HL-60 (cell line): ENCODE results near the gene GPR137.
"Not testable (repeated sequence)": the region's sequence is repeated elsewhere in the genome, so short reads cannot be mapped to it uniquely, and the experiment has no call there.

Experiments used
- DNase-seq, 2 experiments: peaks; one replicate each; pipeline ENCODE4 v3.0.0-alpha.2; 2010 to 2020; ENCODE audit warnings: low read depth in 1 of 2, low spot score in 1 of 2
- H3K27ac ChIP-seq: fragments of 250-450 bp; sonication (Bioruptor Pico); replicated peaks from 2 replicates; pipeline ENCODE4 v1.5.1; 2020; ENCODE audit warnings: mild to moderate bottlenecking, moderate library complexity
- H3K27me3 ChIP-seq: fragments of 250-450 bp; sonication (Bioruptor Pico); 2 replicates; pipeline ENCODE4 v1.5.1; 2021; ENCODE audit warnings: mild to moderate bottlenecking, moderate library complexity; ENCODE audit not compliant: insufficient read depth, poor library complexity, severe bottlenecking
- H3K4me3 ChIP-seq: replicated peaks from 2 replicates; pipeline ENCODE4 v1.5.1; 2011; ENCODE audit warnings: mild to moderate bottlenecking, control low read depth, low read length; ENCODE audit not compliant: insufficient read depth
- GABPA ChIP-seq: IDR thresholded peaks from 2 replicates; pipeline ENCODE4 v1.6.1; 2012; ENCODE audit warnings: low read depth
- POLR2AphosphoS5 ChIP-seq: IDR thresholded peaks from 2 replicates; pipeline ENCODE4 v1.6.1; 2012; ENCODE audit warnings: low read depth
- SPI1 ChIP-seq: IDR thresholded peaks from 2 replicates; pipeline ENCODE4 v1.6.1; 2012; ENCODE audit warnings: low read depth, mild to moderate bottlenecking, borderline replicate concordance
- TF ChIP-seq, protein P1 (sequence below): IDR thresholded peaks from 2 replicates; pipeline ENCODE4 v1.6.1; 2012; ENCODE audit warnings: low read depth; ENCODE audit not compliant: insufficient replicate concordance
- TF ChIP-seq, protein P2 (sequence below): IDR thresholded peaks from one replicate; pipeline ENCODE4 v1.5.1; 2011; ENCODE audit warnings: low read length, control low read depth, inconsistent platforms; ENCODE audit not compliant: insufficient read depth

Gene GPR137

GRCh38 chr11:64321533-64321932 lies 35.9 kb downstream of the GPR137 start:
- H3K27ac ChIP-seq, result no peak overlapping the region
- no peaks in the 10 kb centered on the region for H3K27me3 ChIP-seq
- no peak for DNase-seq
- TF ChIP-seq POLR2AphosphoS5, result no peak
- TF ChIP-seq GABPA, result no peak
- TF ChIP-seq, protein P1, sequence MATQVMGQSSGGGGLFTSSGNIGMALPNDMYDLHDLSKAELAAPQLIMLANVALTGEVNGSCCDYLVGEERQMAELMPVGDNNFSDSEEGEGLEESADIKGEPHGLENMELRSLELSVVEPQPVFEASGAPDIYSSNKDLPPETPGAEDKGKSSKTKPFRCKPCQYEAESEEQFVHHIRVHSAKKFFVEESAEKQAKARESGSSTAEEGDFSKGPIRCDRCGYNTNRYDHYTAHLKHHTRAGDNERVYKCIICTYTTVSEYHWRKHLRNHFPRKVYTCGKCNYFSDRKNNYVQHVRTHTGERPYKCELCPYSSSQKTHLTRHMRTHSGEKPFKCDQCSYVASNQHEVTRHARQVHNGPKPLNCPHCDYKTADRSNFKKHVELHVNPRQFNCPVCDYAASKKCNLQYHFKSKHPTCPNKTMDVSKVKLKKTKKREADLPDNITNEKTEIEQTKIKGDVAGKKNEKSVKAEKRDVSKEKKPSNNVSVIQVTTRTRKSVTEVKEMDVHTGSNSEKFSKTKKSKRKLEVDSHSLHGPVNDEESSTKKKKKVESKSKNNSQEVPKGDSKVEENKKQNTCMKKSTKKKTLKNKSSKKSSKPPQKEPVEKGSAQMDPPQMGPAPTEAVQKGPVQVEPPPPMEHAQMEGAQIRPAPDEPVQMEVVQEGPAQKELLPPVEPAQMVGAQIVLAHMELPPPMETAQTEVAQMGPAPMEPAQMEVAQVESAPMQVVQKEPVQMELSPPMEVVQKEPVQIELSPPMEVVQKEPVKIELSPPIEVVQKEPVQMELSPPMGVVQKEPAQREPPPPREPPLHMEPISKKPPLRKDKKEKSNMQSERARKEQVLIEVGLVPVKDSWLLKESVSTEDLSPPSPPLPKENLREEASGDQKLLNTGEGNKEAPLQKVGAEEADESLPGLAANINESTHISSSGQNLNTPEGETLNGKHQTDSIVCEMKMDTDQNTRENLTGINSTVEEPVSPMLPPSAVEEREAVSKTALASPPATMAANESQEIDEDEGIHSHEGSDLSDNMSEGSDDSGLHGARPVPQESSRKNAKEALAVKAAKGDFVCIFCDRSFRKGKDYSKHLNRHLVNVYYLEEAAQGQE, result no peak
- no peak for TF ChIP-seq SPI1
- TF ChIP-seq, protein P2, sequence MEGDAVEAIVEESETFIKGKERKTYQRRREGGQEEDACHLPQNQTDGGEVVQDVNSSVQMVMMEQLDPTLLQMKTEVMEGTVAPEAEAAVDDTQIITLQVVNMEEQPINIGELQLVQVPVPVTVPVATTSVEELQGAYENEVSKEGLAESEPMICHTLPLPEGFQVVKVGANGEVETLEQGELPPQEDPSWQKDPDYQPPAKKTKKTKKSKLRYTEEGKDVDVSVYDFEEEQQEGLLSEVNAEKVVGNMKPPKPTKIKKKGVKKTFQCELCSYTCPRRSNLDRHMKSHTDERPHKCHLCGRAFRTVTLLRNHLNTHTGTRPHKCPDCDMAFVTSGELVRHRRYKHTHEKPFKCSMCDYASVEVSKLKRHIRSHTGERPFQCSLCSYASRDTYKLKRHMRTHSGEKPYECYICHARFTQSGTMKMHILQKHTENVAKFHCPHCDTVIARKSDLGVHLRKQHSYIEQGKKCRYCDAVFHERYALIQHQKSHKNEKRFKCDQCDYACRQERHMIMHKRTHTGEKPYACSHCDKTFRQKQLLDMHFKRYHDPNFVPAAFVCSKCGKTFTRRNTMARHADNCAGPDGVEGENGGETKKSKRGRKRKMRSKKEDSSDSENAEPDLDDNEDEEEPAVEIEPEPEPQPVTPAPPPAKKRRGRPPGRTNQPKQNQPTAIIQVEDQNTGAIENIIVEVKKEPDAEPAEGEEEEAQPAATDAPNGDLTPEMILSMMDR, result no peak
- H3K4me3 ChIP-seq, result no peak overlapping the region

- TF ChIP-seq, protein P1, result no peak
- TF ChIP-seq POLR2AphosphoS5, result no peak
- TF ChIP-seq, protein P2, result no peak
- TF ChIP-seq SPI1, result no peak
- no peak for TF ChIP-seq GABPA
- Histone ChIP-seq H3K27ac (no peak overlapping the region), H3K4me3 (no peak overlapping the region), H3K27me3 (no peaks in the 10 kb centered on the region)
- DNase-seq, result no peak
These were observed 37.2 kb downstream of the GPR137 start for GRCh38 chr11:64322925-64323260.

- TF ChIP-seq, protein P2, result no peak
- TF ChIP-seq, protein P1, result no peak
- no peak for TF ChIP-seq POLR2AphosphoS5
- no peak for TF ChIP-seq GABPA
- TF ChIP-seq SPI1, result no peak
- Histone ChIP-seq H3K4me3 (no peak overlapping the region), H3K27ac (no peak overlapping the region), H3K27me3 (no peaks in the 10 kb centered on the region)
- no peak for DNase-seq
These were observed 37.7 kb downstream of the GPR137 start for GRCh38 chr11:64323373-64323772.

DNA sequence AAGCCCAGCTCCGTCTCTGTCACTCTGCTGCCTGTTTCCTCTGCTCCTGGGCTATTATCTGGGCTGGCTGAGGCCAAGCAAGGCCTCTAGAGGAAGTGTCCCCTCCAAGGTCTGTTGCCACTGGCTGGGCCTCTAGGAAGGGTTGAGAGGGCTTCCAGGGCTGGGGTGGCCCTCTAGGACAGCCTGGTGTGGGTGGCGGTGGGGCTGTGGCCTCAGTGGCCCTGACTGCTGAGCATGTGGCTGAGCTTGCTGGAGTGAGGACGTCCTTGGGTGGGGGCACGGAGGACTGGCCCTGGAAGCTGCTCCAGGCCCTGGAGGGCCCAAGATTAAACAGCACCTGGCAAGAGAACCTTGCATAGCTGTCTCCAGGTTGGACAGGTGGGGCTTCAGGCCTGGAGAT lies 38.3 kb downstream of the GPR137 start:
- H3K27ac ChIP-seq, H3K4me3 ChIP-seq, H3K27me3 ChIP-seq, DNase-seq: not testable (repeated sequence)
